RWPE1 (cell line): ENCODE results near the gene FAM174B.

Experiments used
- CTCF ChIA-PET: fragments of 350-600 bp; sonication (Branson Sonifier 250); formaldehyde crosslinking; extraction: SDS; loops from one replicate; lab custom pipeline; 2021; lab: Yijun Ruan, JAX
- POLR2A ChIA-PET: fragments of 400-600 bp; formaldehyde crosslinking; extraction: SDS; loops from one replicate; lab custom pipeline; 2020; ENCODE audit warnings: antibody characterized with exemption; ENCODE audit not compliant: low non-redundant PET; lab: Yijun Ruan, JAX
- DNase-seq: peaks from one replicate; pipeline ENCODE4 v3.0.0; 2012; ENCODE audit warnings: low spot score
- H3K27ac ChIP-seq: fragments of 450-650 bp; 2 replicates; pipeline ENCODE4 v1.5.1; 2017
- TF ChIP-seq, protein P1 (sequence below): fragments of 450-650 bp; conservative IDR thresholded peaks from 2 replicates; pipeline ENCODE4 v1.5.1; 2017; ENCODE audit warnings: low read depth, mild to moderate bottlenecking

FAM174B gene

DNA sequence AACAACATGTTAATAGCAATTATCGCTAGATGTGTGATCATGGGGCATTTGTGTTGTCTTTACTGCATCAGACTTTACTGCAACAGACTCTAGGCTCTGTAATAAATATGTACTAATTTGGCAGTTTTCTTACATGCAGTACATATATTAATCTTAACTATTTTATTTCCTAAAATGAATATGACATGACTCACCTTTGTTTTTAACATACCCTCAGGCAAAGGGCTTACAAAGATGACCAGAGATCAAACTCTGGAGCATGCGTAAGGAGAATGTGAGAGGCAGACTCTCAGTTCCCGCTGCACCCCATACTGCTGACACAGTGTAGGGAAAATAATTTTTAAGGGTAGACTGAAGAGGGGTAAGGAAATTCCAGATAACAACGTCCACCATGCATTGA lies 7.2 kb upstream of the FAM174B start:
- DNase-seq: no peak
- ChIA-PET CTCF (no interaction called here), POLR2A (no interaction called here)
- no peak overlapping the region for H3K27ac ChIP-seq
- TF ChIP-seq, protein P1, sequence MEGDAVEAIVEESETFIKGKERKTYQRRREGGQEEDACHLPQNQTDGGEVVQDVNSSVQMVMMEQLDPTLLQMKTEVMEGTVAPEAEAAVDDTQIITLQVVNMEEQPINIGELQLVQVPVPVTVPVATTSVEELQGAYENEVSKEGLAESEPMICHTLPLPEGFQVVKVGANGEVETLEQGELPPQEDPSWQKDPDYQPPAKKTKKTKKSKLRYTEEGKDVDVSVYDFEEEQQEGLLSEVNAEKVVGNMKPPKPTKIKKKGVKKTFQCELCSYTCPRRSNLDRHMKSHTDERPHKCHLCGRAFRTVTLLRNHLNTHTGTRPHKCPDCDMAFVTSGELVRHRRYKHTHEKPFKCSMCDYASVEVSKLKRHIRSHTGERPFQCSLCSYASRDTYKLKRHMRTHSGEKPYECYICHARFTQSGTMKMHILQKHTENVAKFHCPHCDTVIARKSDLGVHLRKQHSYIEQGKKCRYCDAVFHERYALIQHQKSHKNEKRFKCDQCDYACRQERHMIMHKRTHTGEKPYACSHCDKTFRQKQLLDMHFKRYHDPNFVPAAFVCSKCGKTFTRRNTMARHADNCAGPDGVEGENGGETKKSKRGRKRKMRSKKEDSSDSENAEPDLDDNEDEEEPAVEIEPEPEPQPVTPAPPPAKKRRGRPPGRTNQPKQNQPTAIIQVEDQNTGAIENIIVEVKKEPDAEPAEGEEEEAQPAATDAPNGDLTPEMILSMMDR: no peak

- ChIA-PET CTCF (no interaction called here), POLR2A (no interaction called here)
- H3K27ac ChIP-seq: no peak overlapping the region
- TF ChIP-seq, protein P1: no peak
- DNase-seq: no peak
These were observed 6.4 kb upstream of the FAM174B start for GRCh38 chr15:92661956-92662355.

DNA sequence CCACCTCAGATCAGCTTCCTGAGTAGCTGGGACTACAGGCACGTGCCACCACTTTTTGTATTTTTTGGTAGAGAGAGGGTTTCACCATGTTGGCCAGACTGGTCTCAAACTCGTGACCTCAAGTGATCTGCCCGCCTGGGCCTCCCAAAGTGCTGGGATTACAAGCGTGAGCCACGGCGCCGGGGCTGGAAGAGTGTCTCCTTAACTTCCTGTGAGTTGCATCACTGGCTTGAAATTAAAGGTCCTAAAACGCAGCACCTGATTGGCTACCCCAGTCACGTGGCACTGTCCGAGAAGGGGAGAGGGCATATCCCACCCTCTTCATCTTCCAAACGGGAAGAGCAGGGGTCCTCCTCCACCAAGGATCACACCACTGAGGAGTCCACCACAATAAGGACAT lies 5.5 kb upstream of the FAM174B start:
- TF ChIP-seq, protein P1: no peak
- DNase-seq: no peak
- ChIA-PET CTCF (no interaction called here), POLR2A (no interaction called here)
- no peak overlapping the region for H3K27ac ChIP-seq

DNA sequence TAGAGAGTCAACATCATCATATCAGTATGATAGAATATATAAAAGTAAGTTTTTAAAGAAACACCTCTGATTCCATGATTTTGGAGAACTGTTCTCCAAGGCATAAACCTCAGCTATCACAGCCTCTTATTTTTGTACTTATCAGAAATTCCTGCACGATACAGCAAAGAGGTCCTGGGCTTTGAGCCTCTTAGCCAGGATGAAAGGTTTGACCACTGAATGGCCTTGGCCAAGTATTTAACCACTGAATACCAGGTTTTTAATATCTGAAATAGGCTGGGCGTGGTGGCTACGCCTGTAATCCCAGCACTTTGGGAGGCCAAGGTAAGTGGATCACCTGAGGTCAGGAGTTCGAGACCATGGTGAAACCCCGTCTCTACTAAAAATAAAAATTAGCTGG lies 1.9 kb upstream of the FAM174B start:
- POLR2A ChIA-PET: no interaction called here
- no peak for DNase-seq
- TF ChIP-seq, protein P1: no peak

DNA sequence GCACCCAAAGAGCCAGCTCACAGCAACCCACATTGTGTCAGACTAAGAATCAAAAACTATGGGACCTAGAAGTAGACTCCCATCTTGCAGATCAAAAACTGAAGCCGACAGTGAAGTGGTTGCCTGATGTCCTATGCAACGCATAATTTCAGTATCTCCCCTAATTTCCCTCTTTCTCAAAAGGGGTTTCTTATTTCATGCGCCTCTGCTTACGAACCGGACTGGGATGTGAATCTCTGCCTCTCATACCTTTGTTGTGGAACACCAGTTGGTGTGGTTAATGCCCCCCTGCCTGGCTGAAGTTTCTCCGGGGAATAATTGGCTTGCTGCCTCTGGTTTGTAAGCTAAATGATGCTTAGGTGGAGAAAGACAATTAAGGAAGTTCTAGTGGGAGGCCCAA lies 514 bp upstream of the FAM174B start:
- no peak overlapping the region for H3K27ac ChIP-seq
- CTCF ChIA-PET: interaction anchor here (0.7 kb wide), 1 partner anchor 34 kb away, joined by 5 read pairs; no protein-coding TSS in a partner anchor
- POLR2A ChIA-PET: no interaction called here
- DNase-seq: no peak
- TF ChIP-seq, protein P1: no peak

More for the DNA sequence above, 1.9 kb upstream of the FAM174B start:
- H3K27ac ChIP-seq: no peak overlapping the region
- CTCF ChIA-PET: no interaction called here

GRCh38 chr15:92654662-92655061 lies 913 bp downstream of the FAM174B start:
- ChIA-PET CTCF (no interaction called here), POLR2A (no interaction called here)
- TF ChIP-seq, protein P1: no peak
- no peak overlapping the region for H3K27ac ChIP-seq
- DNase-seq: no peak
